Measurements from ENCODE around the gene HEBP1.

Gene HEBP1

DNA sequence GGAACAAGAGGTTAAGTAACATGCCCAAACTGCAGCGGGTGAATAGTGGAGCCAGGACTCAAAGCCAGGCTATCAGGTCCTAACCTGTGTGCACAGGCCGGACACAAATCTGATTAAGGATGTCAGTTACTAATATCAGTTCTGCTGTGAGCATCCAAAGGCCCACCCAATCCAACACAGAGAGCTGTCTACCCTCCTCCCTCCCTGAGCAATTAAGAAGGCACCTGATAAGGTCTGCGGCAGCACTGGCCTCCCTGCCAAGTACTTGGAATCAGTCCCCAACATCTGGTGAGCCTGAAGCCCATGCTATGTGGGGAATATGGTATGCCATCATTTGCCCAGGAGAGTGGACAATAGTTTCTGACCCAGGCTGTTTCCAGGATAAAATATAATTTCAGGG lies 3.9 kb downstream of the HEBP1 start:
- H3K18ac ChIP-seq (ENCODE audit: low read depth in 1 of 2, low read length in 2 of 2), result no peak overlapping the region
- no peak overlapping the region for H2BK12ac ChIP-seq (ENCODE audit: low read length in 2 of 2)
- no peak overlapping the region for H2BK120ac ChIP-seq (ENCODE audit: low read depth, low read length)
- no peaks in the 10 kb centered on the region for H3K27me3 ChIP-seq (ENCODE audit: control insufficient read depth in 1 of 2, insufficient read depth in 1 of 2, low read length in 2 of 2)
- no peak overlapping the region for H4K91ac ChIP-seq (ENCODE audit: low read length)
- no peak for DNase-seq
- no peak overlapping the region for H3K4ac ChIP-seq (ENCODE audit: low read depth in 1 of 2, low read length in 2 of 2)
- 100% methylated on average over 2 of the region's 3 CpGs for WGBS
- no peak overlapping the region for H3K4me2 ChIP-seq (ENCODE audit: low read length, poor library complexity, severe bottlenecking)
- H3K79me1 ChIP-seq (replicated peaks; ENCODE audit: low read length, poor library complexity, severe bottlenecking), result peaks cover 34% of the 10 kb centered on the region
- no peak overlapping the region for H2AK5ac ChIP-seq (ENCODE audit: low read length, severe bottlenecking)
- no peak overlapping the region for H2AFZ ChIP-seq (ENCODE audit: low read depth, low read length)
- H3K4me1 ChIP-seq (ENCODE audit: control insufficient read depth, insufficient read depth, low read depth, low read length), result peaks cover 14% of the 10 kb centered on the region
- no peak overlapping the region for H4K8ac ChIP-seq (ENCODE audit: low read length)
- peak overlapping the region; percentile 26 for H2BK15ac ChIP-seq (ENCODE audit: low read depth, poor library complexity, severe bottlenecking)
- H3K27ac ChIP-seq (ENCODE audit: low read length, poor library complexity, severe bottlenecking), result no peak overlapping the region
- no peak overlapping the region for H3K23ac ChIP-seq (ENCODE audit: low read length in 2 of 2)
- peaks cover 0 to 8% of the 10 kb centered on the region in 2 experiments for H3K36me3 ChIP-seq (ENCODE audit: control insufficient read depth in 1 of 2, insufficient read depth in 2 of 2, low read depth in 1 of 2, low read length in 2 of 2)
- no peaks in the 10 kb centered on the region for H3K9me3 ChIP-seq (ENCODE audit: control insufficient read depth, low read length)
- H3K4me3 ChIP-seq (ENCODE audit: insufficient read depth in 1 of 2, low read depth in 1 of 2, low read length in 2 of 2), result peak overlapping the region in 1 of 2 experiments; percentile 98
- no peak overlapping the region for H2BK5ac ChIP-seq (ENCODE audit: low read depth, low read length, poor library complexity, severe bottlenecking)
- H3K9ac ChIP-seq (ENCODE audit: low read length), result no peak overlapping the region
- no peak overlapping the region for H3K14ac ChIP-seq (ENCODE audit: low read length in 2 of 2)

DNA sequence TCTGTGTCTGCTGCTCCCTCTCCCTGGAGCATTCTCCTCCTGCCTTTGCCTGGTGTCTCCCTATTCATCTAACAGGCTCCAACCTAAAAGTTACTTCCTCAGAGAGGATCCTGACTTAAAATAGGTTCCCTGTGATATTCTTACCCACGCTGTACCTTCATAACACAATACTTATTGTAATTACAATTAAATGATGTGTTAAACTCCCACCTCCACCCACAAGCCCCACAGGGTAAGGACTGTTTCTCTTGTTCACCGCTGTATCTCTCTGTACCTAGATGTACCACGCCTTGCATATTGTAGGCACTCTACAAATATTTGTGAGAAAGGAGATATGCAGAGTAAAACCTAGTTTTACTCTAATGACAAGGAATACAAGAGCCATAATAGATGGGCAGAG lies 5.0 kb downstream of the HEBP1 start:
- Histone ChIP-seq H3K9ac (ENCODE audit: low read length) (no peak overlapping the region), H3K9me3 (ENCODE audit: control insufficient read depth, low read length) (no peaks in the 10 kb centered on the region), H2BK12ac (ENCODE audit: low read length in 2 of 2) (no peak overlapping the region), H2BK15ac (ENCODE audit: low read depth, poor library complexity, severe bottlenecking) (no peak overlapping the region), H3K27me3 (ENCODE audit: control insufficient read depth in 1 of 2, insufficient read depth in 1 of 2, low read length in 2 of 2) (no peaks in the 10 kb centered on the region), H3K23ac (ENCODE audit: low read length in 2 of 2) (no peak overlapping the region), H3K4me2 (ENCODE audit: low read length, poor library complexity, severe bottlenecking) (no peak overlapping the region), H4K8ac (ENCODE audit: low read length) (no peak overlapping the region), H2BK5ac (ENCODE audit: low read depth, low read length, poor library complexity, severe bottlenecking) (no peak overlapping the region), H3K4me3 (ENCODE audit: insufficient read depth in 1 of 2, low read depth in 1 of 2, low read length in 2 of 2) (no peak overlapping the region), H3K27ac (ENCODE audit: low read length, poor library complexity, severe bottlenecking) (no peak overlapping the region), H3K18ac (ENCODE audit: low read depth in 1 of 2, low read length in 2 of 2) (no peak overlapping the region), H3K14ac (ENCODE audit: low read length in 2 of 2) (no peak overlapping the region), H3K36me3 (ENCODE audit: control insufficient read depth in 1 of 2, insufficient read depth in 2 of 2, low read depth in 1 of 2, low read length in 2 of 2) (peaks cover 0 to 8% of the 10 kb centered on the region in 2 experiments), H3K79me1 (replicated peaks; ENCODE audit: low read length, poor library complexity, severe bottlenecking) (peaks cover 36% of the 10 kb centered on the region), H2AFZ (ENCODE audit: low read depth, low read length) (no peak overlapping the region), H4K91ac (ENCODE audit: low read length) (no peak overlapping the region), H3K4ac (ENCODE audit: low read depth in 1 of 2, low read length in 2 of 2) (peak overlapping the region in 1 of 2 experiments; percentile 60), H2AK5ac (ENCODE audit: low read length, severe bottlenecking) (no peak overlapping the region), H3K4me1 (ENCODE audit: control insufficient read depth, insufficient read depth, low read depth, low read length) (peaks cover 14% of the 10 kb centered on the region), H2BK120ac (ENCODE audit: low read depth, low read length) (no peak overlapping the region)
- WGBS, result no CpG with 5 or more reads among the region's 3 CpGs
- no peak for DNase-seq

DNA sequence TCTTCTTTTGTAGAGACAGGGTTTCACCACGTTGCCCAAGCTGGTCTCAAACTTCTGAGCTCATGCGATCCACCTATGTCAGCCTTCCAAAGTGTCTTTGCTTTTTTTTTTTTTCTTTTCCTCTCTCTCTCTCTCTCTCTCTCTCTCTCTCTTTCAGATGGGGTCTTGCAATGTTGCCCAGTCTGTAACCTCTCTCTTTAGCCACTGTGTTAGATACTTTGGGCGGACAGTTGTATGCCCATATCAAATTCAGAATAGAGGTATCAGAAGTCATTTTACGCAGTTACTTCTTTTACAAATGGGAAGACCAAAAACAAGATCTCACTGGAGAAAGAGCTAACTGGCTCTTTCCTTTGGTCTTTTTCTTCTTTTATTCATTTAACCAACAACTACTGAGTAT lies 6.7 kb downstream of the HEBP1 start:
- Histone ChIP-seq H3K36me3 (ENCODE audit: control insufficient read depth in 1 of 2, insufficient read depth in 2 of 2, low read depth in 1 of 2, low read length in 2 of 2) (peaks cover 7 to 22% of the 10 kb centered on the region in 2 experiments), H3K18ac (ENCODE audit: low read depth in 1 of 2, low read length in 2 of 2) (peak overlapping the region in 1 of 2 experiments; percentile 81), H4K91ac (ENCODE audit: low read length) (no peak overlapping the region), H4K8ac (ENCODE audit: low read length) (peak overlapping the region; percentile 81), H3K9me3 (ENCODE audit: control insufficient read depth, low read length) (no peaks in the 10 kb centered on the region), H3K4ac (ENCODE audit: low read depth in 1 of 2, low read length in 2 of 2) (no peak overlapping the region), H3K4me1 (ENCODE audit: control insufficient read depth, insufficient read depth, low read depth, low read length) (peaks cover 12% of the 10 kb centered on the region), H2BK12ac (ENCODE audit: low read length in 2 of 2) (peak overlapping the region in 1 of 2 experiments; percentile 85), H3K23ac (ENCODE audit: low read length in 2 of 2) (no peak overlapping the region), H2BK5ac (ENCODE audit: low read depth, low read length, poor library complexity, severe bottlenecking) (no peak overlapping the region), H3K4me2 (ENCODE audit: low read length, poor library complexity, severe bottlenecking) (no peak overlapping the region), H3K14ac (ENCODE audit: low read length in 2 of 2) (no peak overlapping the region), H3K4me3 (ENCODE audit: insufficient read depth in 1 of 2, low read depth in 1 of 2, low read length in 2 of 2) (peak overlapping the region in 1 of 2 experiments; percentile 60), H3K27me3 (ENCODE audit: control insufficient read depth in 1 of 2, insufficient read depth in 1 of 2, low read length in 2 of 2) (no peaks in the 10 kb centered on the region), H2AK5ac (ENCODE audit: low read length, severe bottlenecking) (no peak overlapping the region), H2AFZ (ENCODE audit: low read depth, low read length) (no peak overlapping the region), H2BK15ac (ENCODE audit: low read depth, poor library complexity, severe bottlenecking) (no peak overlapping the region), H3K9ac (ENCODE audit: low read length) (peak overlapping the region; percentile 88), H2BK120ac (ENCODE audit: low read depth, low read length) (no peak overlapping the region), H3K27ac (ENCODE audit: low read length, poor library complexity, severe bottlenecking) (peak overlapping the region; percentile 87), H3K79me1 (replicated peaks; ENCODE audit: low read length, poor library complexity, severe bottlenecking) (peaks cover 33% of the 10 kb centered on the region)
- no peak for DNase-seq
- 97% methylated on average over 4 of the region's 4 CpGs for WGBS

DNA sequence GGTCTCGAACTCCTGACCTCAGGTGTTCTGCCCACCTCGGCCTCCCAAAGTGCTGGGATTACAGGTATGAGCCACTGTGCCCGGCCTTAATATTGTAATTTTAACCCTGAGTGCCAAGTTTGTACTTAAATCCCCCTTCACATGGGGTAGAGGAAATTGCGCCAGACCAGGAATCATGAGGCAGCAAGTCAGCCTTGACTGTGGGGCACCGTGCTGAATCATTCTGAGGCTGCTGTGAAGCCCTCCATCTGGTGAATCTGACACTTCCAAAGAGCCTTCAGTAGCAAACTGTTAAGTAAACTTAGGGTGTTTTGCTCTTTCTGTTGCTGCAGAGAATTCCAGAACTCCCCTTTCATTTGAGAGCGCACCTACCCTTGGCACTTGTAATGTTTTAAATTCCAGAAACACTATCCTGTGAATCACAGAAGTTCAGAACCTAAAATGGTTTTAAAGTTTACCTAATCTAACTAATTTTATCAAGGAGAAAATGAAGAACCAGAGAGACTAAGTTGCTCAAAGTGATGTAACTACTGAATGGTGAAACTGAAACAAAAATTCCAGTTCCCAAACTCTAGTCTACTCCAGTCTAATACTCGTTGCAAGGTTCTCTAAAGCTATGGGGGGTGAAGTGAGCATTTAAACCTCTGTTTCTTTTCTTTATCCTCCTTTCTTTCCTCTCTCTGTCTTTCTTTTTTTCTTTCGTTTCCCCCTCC lies 7.5 kb downstream of the HEBP1 start:
- Histone ChIP-seq H3K4me1 (ENCODE audit: control insufficient read depth, insufficient read depth, low read depth, low read length) (peaks cover 9% of the 10 kb centered on the region), H4K91ac (ENCODE audit: low read length) (peak overlapping the region; percentile 58), H4K8ac (ENCODE audit: low read length) (no peak overlapping the region), H3K36me3 (ENCODE audit: control insufficient read depth in 1 of 2, insufficient read depth in 2 of 2, low read depth in 1 of 2, low read length in 2 of 2) (peaks cover 7 to 30% of the 10 kb centered on the region in 2 experiments), H3K27ac (ENCODE audit: low read length, poor library complexity, severe bottlenecking) (peak overlapping the region; percentile 87), H2BK5ac (ENCODE audit: low read depth, low read length, poor library complexity, severe bottlenecking) (no peak overlapping the region), H3K79me1 (replicated peaks; ENCODE audit: low read length, poor library complexity, severe bottlenecking) (peaks cover 29% of the 10 kb centered on the region), H2BK15ac (ENCODE audit: low read depth, poor library complexity, severe bottlenecking) (no peak overlapping the region), H2BK12ac (ENCODE audit: low read length in 2 of 2) (no peak overlapping the region), H3K9me3 (ENCODE audit: control insufficient read depth, low read length) (no peaks in the 10 kb centered on the region), H3K4ac (ENCODE audit: low read depth in 1 of 2, low read length in 2 of 2) (no peak overlapping the region), H3K9ac (ENCODE audit: low read length) (peak overlapping the region; percentile 88), H2BK120ac (ENCODE audit: low read depth, low read length) (no peak overlapping the region), H3K4me3 (ENCODE audit: insufficient read depth in 1 of 2, low read depth in 1 of 2, low read length in 2 of 2) (peak overlapping the region in 1 of 2 experiments; percentile 60), H3K23ac (ENCODE audit: low read length in 2 of 2) (no peak overlapping the region), H3K4me2 (ENCODE audit: low read length, poor library complexity, severe bottlenecking) (no peak overlapping the region), H2AK5ac (ENCODE audit: low read length, severe bottlenecking) (no peak overlapping the region), H3K14ac (ENCODE audit: low read length in 2 of 2) (no peak overlapping the region), H3K27me3 (ENCODE audit: control insufficient read depth in 1 of 2, insufficient read depth in 1 of 2, low read length in 2 of 2) (no peaks in the 10 kb centered on the region), H2AFZ (ENCODE audit: low read depth, low read length) (no peak overlapping the region), H3K18ac (ENCODE audit: low read depth in 1 of 2, low read length in 2 of 2) (peak overlapping the region; percentile 38 to 93)
- 32% methylated on average over 7 of the region's 8 CpGs for WGBS
- peak; percentile 96 for DNase-seq

Data from mesenchymal stem cell (in vitro differentiated cells and primary cell).